Bronchial epithelial cell (primary cell): ENCODE measurements around the gene VHLL. TPM values are rescaled to one million over a fixed set of nuclear protein-coding genes. Genes with fewer than 3 reads are reported as not detected.

Experiments used
- DNase-seq: peaks from one replicate; pipeline ENCODE4 v3.0.0-alpha.2; 2010; ENCODE audit warnings: low read depth
- FAIRE-seq: peaks from 2 replicates; lab custom pipeline; 2011; peaks lifted over from hg19 to GRCh38; lab: Jason Lieb, UNC
- H3K27me3 ChIP-seq: 2 replicates; pipeline ENCODE4 v1.5.1; 2011; ENCODE audit warnings: low read length; ENCODE audit not compliant: control insufficient read depth, insufficient read depth
- H3K36me3 ChIP-seq: 2 replicates; pipeline ENCODE4 v1.5.1; 2011; ENCODE audit warnings: low read length; ENCODE audit not compliant: control insufficient read depth, insufficient read depth
- H3K4me3 ChIP-seq: 2 replicates; pipeline ENCODE4 v1.5.1; 2011; ENCODE audit warnings: mild to moderate bottlenecking, low read depth, low read length, control low read depth
- CTCF ChIP-seq: IDR thresholded peaks from 2 replicates; pipeline ENCODE4 v1.5.1; 2011; ENCODE audit warnings: mild to moderate bottlenecking, moderate library complexity, low read length, control low read depth, inconsistent platforms; ENCODE audit not compliant: insufficient read depth, severe bottlenecking
- total RNA-seq: library from RNA; depleted of rRNA; stranded (reverse); fragments of >200 nt; gene quantifications from 2 replicates; pipeline ENCODE4 v1.2.1, GENCODE V29; 2014

Gene VHLL
- total RNA-seq, 1 donor from 2014 or later = 0.26 TPM

GRCh38 chr1:156295391-156295947, 3.6 kb downstream of the VHLL start, which contains the start of gene GLMP:
Gene GLMP (minus strand): TSS chr1:156295679. CDS start chr1:156295645, 34 bp downstream.
- peak; percentile 48 for DNase-seq
- H3K4me3 ChIP-seq = peak within 1 kb of the TSS; percentile 55
- no peak for FAIRE-seq

GRCh38 chr1:156293895-156294294, 5.2 kb downstream of the VHLL start:
- H3K36me3 ChIP-seq = peaks cover 7% of the 10 kb centered on the region
- FAIRE-seq = no peak
- TF ChIP-seq CTCF = no peak
- no peak overlapping the region for H3K4me3 ChIP-seq
- H3K27me3 ChIP-seq = no peaks in the 10 kb centered on the region
- DNase-seq = no peak

More at GRCh38 chr1:156295391-156295947, 3.6 kb downstream of the VHLL start, which contains the start of gene GLMP:
- no peak for TF ChIP-seq CTCF
- no peaks in the 10 kb centered on the region for H3K27me3 ChIP-seq
- peaks cover 4% of the 10 kb centered on the region for H3K36me3 ChIP-seq

GRCh38 chr1:156293098-156293434, 6.0 kb downstream of the VHLL start:
- no peaks in the 10 kb centered on the region for H3K27me3 ChIP-seq
- DNase-seq = no peak
- no peak for TF ChIP-seq CTCF
- FAIRE-seq = no peak
- no peak overlapping the region for H3K4me3 ChIP-seq
- H3K36me3 ChIP-seq = peaks cover 11% of the 10 kb centered on the region

GRCh38 chr1:156291226-156292061, 7.7 kb downstream of the VHLL start:
- H3K4me3 ChIP-seq = no peak overlapping the region
- H3K27me3 ChIP-seq = no peaks in the 10 kb centered on the region
- H3K36me3 ChIP-seq = peaks cover 12% of the 10 kb centered on the region
- no peak for TF ChIP-seq CTCF
- FAIRE-seq (no peak), DNase-seq (peak; percentile 63)

- Histone ChIP-seq H3K27me3 (no peaks in the 10 kb centered on the region), H3K4me3 (no peak overlapping the region), H3K36me3 (peaks cover 24% of the 10 kb centered on the region)
- DNase-seq (no peak), FAIRE-seq (no peak)
- TF ChIP-seq CTCF = no peak
These were observed 9.2 kb downstream of the VHLL start for GRCh38 chr1:156289857-156290256.
